ENCODE measurements around the gene RCBTB1. TPM values are rescaled to one million over a fixed set of nuclear protein-coding genes. Genes with fewer than 3 reads are reported as not detected.

RCBTB1 gene
- total RNA-seq, 4 donors from 2014 or later: 2.0 to 15.1 (median 5.7) TPM

GRCh38 chr13:49530457-49530856 lies 54.9 kb downstream of the RCBTB1 start:
- H3K36me3 ChIP-seq: peaks cover 0 to 48% (median 0%) of the 10 kb centered on the region in 3 donors
- intact Hi-C loops (cut with DNase I): no loop called here

GRCh38 chr13:49528161-49528560 lies 57.2 kb downstream of the RCBTB1 start:
- no peak overlapping the region for H3K27ac ChIP-seq
- H3K9me3 ChIP-seq: no peaks in the 10 kb centered on the region
- H3K36me3 ChIP-seq: peaks cover 0 to 59% (median 0%) of the 10 kb centered on the region in 3 donors
- no peak for DNase-seq
- intact Hi-C loops (cut with DNase I): no loop called here
- WGBS, 2 donors: 42 to 76% methylated on average over 1 of the region's 1 CpG
- no peaks in the 10 kb centered on the region for H3K4me1 ChIP-seq
- no peaks in the 10 kb centered on the region for H3K27me3 ChIP-seq
- no peak for TF ChIP-seq CTCF (IDR thresholded peaks at IDR 0.05)
- no peak for TF ChIP-seq POLR2A (IDR thresholded peaks at IDR 0.05)
- H3K4me3 ChIP-seq: no peak overlapping the region

More at GRCh38 chr13:49530457-49530856, 54.9 kb downstream of the RCBTB1 start:
- Histone ChIP-seq H3K4me1 (no peaks in the 10 kb centered on the region), H3K4me3 (no peak overlapping the region), H3K27me3 (no peaks in the 10 kb centered on the region), H3K9me3 (no peaks in the 10 kb centered on the region), H3K27ac (no peak overlapping the region)
- no peak for TF ChIP-seq POLR2A (IDR thresholded peaks at IDR 0.05)
- TF ChIP-seq CTCF (IDR thresholded peaks at IDR 0.05): no peak
- DNase-seq: no peak
- WGBS, 2 donors: 76 to 90% methylated on average over 7 of the region's 7 CpGs

- Histone ChIP-seq H3K36me3 (peaks cover 0 to 69% (median 0%) of the 10 kb centered on the region in 3 donors), H3K27me3 (no peaks in the 10 kb centered on the region), H3K9me3 (no peaks in the 10 kb centered on the region), H3K4me1 (no peaks in the 10 kb centered on the region), H3K4me3 (no peak overlapping the region), H3K27ac (no peak overlapping the region)
- TF ChIP-seq CTCF (IDR thresholded peaks at IDR 0.05): no peak
- TF ChIP-seq POLR2A (IDR thresholded peaks at IDR 0.05): no peak
- intact Hi-C loops (cut with DNase I): no loop called here
- 57 to 67% methylated on average over 2 of the region's 2 CpGs for WGBS, 2 donors
- DNase-seq: no peak
These were observed 58.2 kb downstream of the RCBTB1 start for GRCh38 chr13:49527123-49527522.

- 86 to 89% methylated on average over 5 of the region's 5 CpGs for WGBS, 2 donors
- Histone ChIP-seq H3K27ac (no peak overlapping the region), H3K36me3 (peaks cover 0 to 89% (median 0%) of the 10 kb centered on the region in 3 donors)
These were observed 60.4 kb downstream of the RCBTB1 start for GRCh38 chr13:49524740-49525501.

More at GRCh38 chr13:49524740-49525501, 60.4 kb downstream of the RCBTB1 start:
- DNase-seq: no peak
- no peaks in the 10 kb centered on the region for H3K9me3 ChIP-seq
- TF ChIP-seq CTCF (IDR thresholded peaks at IDR 0.05): no peak
- TF ChIP-seq POLR2A (IDR thresholded peaks at IDR 0.05): no peak
- H3K4me1 ChIP-seq: no peaks in the 10 kb centered on the region
- intact Hi-C loops (cut with DNase I): no loop called here
- no peaks in the 10 kb centered on the region for H3K27me3 ChIP-seq
- H3K4me3 ChIP-seq: no peak overlapping the region
